ENCODE results near the gene DLG2.

DNA sequence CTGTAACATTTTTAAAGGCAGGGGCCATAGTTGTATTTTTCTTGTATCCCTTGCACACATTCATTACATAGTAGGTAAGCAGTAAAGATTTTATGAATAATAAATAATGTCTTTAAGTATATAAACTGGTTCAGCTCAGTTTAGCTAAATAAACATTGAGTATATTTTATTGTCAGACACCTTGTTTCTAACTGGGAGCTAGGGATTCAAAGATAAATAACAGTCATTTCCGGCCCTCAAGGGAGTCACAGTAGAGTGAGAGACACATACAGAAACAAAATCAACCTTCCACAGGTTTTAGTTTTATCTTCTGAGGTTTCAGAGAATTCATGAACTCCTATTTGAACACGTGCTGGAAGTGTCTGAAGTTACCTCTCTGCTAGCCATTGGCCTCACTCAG lies 760.2 kb downstream of the DLG2 start:
- TF ChIP-seq, protein P1, sequence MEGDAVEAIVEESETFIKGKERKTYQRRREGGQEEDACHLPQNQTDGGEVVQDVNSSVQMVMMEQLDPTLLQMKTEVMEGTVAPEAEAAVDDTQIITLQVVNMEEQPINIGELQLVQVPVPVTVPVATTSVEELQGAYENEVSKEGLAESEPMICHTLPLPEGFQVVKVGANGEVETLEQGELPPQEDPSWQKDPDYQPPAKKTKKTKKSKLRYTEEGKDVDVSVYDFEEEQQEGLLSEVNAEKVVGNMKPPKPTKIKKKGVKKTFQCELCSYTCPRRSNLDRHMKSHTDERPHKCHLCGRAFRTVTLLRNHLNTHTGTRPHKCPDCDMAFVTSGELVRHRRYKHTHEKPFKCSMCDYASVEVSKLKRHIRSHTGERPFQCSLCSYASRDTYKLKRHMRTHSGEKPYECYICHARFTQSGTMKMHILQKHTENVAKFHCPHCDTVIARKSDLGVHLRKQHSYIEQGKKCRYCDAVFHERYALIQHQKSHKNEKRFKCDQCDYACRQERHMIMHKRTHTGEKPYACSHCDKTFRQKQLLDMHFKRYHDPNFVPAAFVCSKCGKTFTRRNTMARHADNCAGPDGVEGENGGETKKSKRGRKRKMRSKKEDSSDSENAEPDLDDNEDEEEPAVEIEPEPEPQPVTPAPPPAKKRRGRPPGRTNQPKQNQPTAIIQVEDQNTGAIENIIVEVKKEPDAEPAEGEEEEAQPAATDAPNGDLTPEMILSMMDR (IDR thresholded peaks at IDR 0.05; ENCODE audit: extremely low read depth in 1 of 2, insufficient read depth in 1 of 2, low read depth in 1 of 2, low read length in 2 of 2): no peak
- TF ChIP-seq POLR2A (IDR thresholded peaks at IDR 0.05; ENCODE audit: low read depth, low read length) (no peak), POLR2AphosphoS5 (IDR thresholded peaks at IDR 0.05; ENCODE audit: insufficient read depth, low read depth, low read length) (no peak), JUN (IDR thresholded peaks at IDR 0.05; ENCODE audit: borderline replicate concordance, insufficient read depth, insufficient read length, low read depth) (no peak), EZH2 (IDR thresholded peaks at IDR 0.05; ENCODE audit: borderline replicate concordance, low read depth, low read length, severe bottlenecking) (no peak)
- TF ChIP-seq, protein P2, sequence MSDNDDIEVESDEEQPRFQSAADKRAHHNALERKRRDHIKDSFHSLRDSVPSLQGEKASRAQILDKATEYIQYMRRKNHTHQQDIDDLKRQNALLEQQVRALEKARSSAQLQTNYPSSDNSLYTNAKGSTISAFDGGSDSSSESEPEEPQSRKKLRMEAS (IDR thresholded peaks at IDR 0.05; ENCODE audit: insufficient read depth, insufficient read length): no peak
